ENCODE results near the gene MYH7. TPM values are rescaled to one million over a fixed set of nuclear protein-coding genes. Genes with fewer than 3 reads are reported as not detected.

MYH7 gene
- total RNA-seq, 1 donor from 2014 or later = not detected

DNA sequence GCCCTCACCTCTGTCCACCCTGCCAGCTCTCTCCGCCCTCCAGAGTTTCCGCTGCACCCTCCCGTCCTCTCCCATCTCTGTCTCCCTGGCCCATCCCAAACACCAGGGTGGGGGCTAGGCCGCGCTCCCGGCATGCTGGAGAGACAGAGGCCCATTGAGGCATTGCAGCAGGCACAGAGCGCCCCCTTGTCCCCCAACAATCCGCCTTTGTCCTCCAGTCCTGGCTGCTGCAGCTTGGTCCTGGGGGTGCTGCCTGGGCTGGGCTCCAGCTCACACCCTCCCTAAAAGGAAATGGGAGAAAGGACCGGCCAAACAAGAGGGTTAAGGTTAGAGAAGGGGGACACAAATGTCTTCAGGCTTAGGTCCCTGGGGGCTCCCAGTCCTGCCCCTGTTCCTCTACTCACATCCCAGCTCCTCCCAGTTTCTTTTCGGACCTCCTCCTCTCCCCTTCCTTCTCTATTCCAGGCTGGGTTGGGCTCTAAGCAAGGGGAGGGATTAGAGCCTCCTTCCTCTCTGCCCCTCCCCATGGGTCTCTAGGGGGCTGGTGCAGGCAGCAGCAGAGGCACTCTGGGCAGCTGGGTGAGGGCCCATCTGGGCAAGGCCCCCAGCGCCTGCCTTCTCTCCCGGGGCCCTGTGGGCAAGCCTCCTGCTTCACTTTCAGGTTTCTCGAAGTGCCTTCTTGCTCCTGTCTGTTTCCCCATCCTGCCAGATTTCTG is 58.8 kb downstream of the MYH7 start, which contains the start of gene CMTM5:
Gene CMTM5, plus strand, starts transcription at position 565 of the 716 bp plus-strand sequence. CDS start 206 bp downstream, outside the sequence.
- Mint-ChIP-seq H3K4me1 (ENCODE audit: low read depth, unreplicated experiment) (no peaks in the 10 kb centered on the region), H3K9me3 (ENCODE audit: unreplicated experiment) (no peaks in the 10 kb centered on the region), H3K4me3 (ENCODE audit: unreplicated experiment) (no peak within 1 kb of the TSS), H3K27ac (ENCODE audit: unreplicated experiment) (no peak within 1 kb of the TSS), H3K36me3 (ENCODE audit: low read depth, unreplicated experiment) (peaks cover 2% of the 10 kb centered on the region), H3K27me3 (ENCODE audit: low read depth, unreplicated experiment) (peaks cover 58% of the 10 kb centered on the region)
- Histone ChIP-seq H3K4me1 (ENCODE audit: insufficient read depth, low read length) (no peaks in the 10 kb centered on the region), H2AFZ (ENCODE audit: low read depth, low read length) (no peak within 1 kb of the TSS), H4K20me1 (ENCODE audit: insufficient read depth, low read length) (no peaks in the 10 kb centered on the region), H3K27ac (ENCODE audit: low read depth, low read length) (no peak within 1 kb of the TSS), H3K4me3 (ENCODE audit: insufficient read depth, low read depth, low read length) (no peak within 1 kb of the TSS), H3K79me2 (ENCODE audit: insufficient read depth, low read length) (no peaks in the 10 kb centered on the region), H3K27me3 (ENCODE audit: insufficient read depth, low read length) (no peaks in the 10 kb centered on the region), H3K9ac (ENCODE audit: low read length) (no peak within 1 kb of the TSS), H3K4me2 (ENCODE audit: low read length) (no peak within 1 kb of the TSS), H3K9me3 (ENCODE audit: insufficient read depth, low read depth, low read length) (no peaks in the 10 kb centered on the region), H3K36me3 (ENCODE audit: insufficient read depth, low read length) (no peaks in the 10 kb centered on the region)
- DNase-seq (ENCODE audit: low read depth) (no peak), FAIRE-seq (no peak)
- no peak for TF ChIP-seq EZH2 (IDR thresholded peaks at IDR 0.05; ENCODE audit: insufficient read depth, low read length)
- TF ChIP-seq, protein P1, sequence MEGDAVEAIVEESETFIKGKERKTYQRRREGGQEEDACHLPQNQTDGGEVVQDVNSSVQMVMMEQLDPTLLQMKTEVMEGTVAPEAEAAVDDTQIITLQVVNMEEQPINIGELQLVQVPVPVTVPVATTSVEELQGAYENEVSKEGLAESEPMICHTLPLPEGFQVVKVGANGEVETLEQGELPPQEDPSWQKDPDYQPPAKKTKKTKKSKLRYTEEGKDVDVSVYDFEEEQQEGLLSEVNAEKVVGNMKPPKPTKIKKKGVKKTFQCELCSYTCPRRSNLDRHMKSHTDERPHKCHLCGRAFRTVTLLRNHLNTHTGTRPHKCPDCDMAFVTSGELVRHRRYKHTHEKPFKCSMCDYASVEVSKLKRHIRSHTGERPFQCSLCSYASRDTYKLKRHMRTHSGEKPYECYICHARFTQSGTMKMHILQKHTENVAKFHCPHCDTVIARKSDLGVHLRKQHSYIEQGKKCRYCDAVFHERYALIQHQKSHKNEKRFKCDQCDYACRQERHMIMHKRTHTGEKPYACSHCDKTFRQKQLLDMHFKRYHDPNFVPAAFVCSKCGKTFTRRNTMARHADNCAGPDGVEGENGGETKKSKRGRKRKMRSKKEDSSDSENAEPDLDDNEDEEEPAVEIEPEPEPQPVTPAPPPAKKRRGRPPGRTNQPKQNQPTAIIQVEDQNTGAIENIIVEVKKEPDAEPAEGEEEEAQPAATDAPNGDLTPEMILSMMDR (IDR thresholded peaks at IDR 0.05; ENCODE audit: insufficient read depth, low read depth, low read length) = no peak

DNA sequence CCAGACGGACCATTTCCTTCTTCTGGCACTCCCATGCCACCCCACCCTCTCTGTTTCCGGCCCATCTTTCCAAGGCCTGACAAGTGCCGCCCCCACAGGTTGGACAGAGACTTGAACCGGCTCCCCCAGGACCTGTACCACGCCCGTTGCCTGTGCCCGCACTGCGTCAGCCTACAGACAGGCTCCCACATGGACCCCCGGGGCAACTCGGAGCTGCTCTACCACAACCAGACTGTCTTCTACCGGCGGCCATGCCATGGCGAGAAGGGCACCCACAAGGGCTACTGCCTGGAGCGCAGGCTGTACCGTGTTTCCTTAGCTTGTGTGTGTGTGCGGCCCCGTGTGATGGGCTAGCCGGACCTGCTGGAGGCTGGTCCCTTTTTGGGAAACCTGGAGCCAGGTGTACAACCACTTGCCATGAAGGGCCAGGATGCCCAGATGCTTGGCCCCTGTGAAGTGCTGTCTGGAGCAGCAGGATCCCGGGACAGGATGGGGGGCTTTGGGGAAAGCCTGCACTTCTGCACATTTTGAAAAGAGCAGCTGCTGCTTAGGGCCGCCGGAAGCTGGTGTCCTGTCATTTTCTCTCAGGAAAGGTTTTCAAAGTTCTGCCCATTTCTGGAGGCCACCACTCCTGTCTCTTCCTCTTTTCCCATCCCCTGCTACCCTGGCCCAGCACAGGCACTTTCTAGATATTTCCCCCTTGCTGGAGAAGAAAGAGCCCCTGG is 59.8 kb downstream of the MYH7 start:
- no peaks in the 10 kb centered on the region for H3K4me1 Mint-ChIP-seq (ENCODE audit: low read depth, unreplicated experiment)
- DNase-seq (ENCODE audit: low read depth) = no peak
- no peak for FAIRE-seq
- H3K4me1 ChIP-seq (ENCODE audit: insufficient read depth, low read length) = no peaks in the 10 kb centered on the region
- H3K36me3 ChIP-seq (ENCODE audit: insufficient read depth, low read length) = no peaks in the 10 kb centered on the region
- no peak overlapping the region for H3K4me3 ChIP-seq (ENCODE audit: insufficient read depth, low read depth, low read length)
- H3K9ac ChIP-seq (ENCODE audit: low read length) = no peak overlapping the region
- peaks cover 56% of the 10 kb centered on the region for H3K27me3 Mint-ChIP-seq (ENCODE audit: low read depth, unreplicated experiment)
- no peak overlapping the region for H3K27ac ChIP-seq (ENCODE audit: low read depth, low read length)
- no peaks in the 10 kb centered on the region for H3K79me2 ChIP-seq (ENCODE audit: insufficient read depth, low read length)
- H3K36me3 Mint-ChIP-seq (ENCODE audit: low read depth, unreplicated experiment) = no peaks in the 10 kb centered on the region
- H2AFZ ChIP-seq (ENCODE audit: low read depth, low read length) = no peak overlapping the region
- H3K27ac Mint-ChIP-seq (ENCODE audit: unreplicated experiment) = no peak overlapping the region
- H4K20me1 ChIP-seq (ENCODE audit: insufficient read depth, low read length) = no peaks in the 10 kb centered on the region
- H3K4me2 ChIP-seq (ENCODE audit: low read length) = no peak overlapping the region
- no peaks in the 10 kb centered on the region for H3K9me3 ChIP-seq (ENCODE audit: insufficient read depth, low read depth, low read length)
- TF ChIP-seq, protein P1 (IDR thresholded peaks at IDR 0.05; ENCODE audit: insufficient read depth, low read depth, low read length) = no peak
- no peak for TF ChIP-seq EZH2 (IDR thresholded peaks at IDR 0.05; ENCODE audit: insufficient read depth, low read length)
- no peaks in the 10 kb centered on the region for H3K27me3 ChIP-seq (ENCODE audit: insufficient read depth, low read length)
- H3K9me3 Mint-ChIP-seq (ENCODE audit: unreplicated experiment) = no peaks in the 10 kb centered on the region
- no peak overlapping the region for H3K4me3 Mint-ChIP-seq (ENCODE audit: unreplicated experiment)

All from astrocyte (in vitro differentiated cells and primary cell).